ENCODE results near the gene FUBP1.

DNA sequence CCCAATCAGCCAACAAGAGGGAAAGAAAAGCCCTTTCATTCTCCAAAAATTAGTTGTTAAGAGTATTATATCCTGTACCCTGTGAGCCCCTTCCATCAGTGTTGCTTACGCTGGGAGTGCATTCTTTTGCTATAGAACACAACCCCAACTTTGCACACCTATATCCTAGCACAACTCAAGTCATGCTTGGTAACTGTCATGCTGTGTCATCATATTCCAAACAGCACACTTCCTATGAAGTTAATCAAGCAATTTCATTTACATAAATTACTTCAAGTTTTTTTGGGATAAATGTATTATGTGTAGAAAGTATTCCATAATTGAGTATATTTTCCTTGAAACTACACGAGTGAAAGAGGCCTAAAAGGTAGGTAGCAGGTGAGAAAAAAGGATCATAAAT, 20.0 kb downstream of the FUBP1 start:
- TF ChIP-seq, protein P1, sequence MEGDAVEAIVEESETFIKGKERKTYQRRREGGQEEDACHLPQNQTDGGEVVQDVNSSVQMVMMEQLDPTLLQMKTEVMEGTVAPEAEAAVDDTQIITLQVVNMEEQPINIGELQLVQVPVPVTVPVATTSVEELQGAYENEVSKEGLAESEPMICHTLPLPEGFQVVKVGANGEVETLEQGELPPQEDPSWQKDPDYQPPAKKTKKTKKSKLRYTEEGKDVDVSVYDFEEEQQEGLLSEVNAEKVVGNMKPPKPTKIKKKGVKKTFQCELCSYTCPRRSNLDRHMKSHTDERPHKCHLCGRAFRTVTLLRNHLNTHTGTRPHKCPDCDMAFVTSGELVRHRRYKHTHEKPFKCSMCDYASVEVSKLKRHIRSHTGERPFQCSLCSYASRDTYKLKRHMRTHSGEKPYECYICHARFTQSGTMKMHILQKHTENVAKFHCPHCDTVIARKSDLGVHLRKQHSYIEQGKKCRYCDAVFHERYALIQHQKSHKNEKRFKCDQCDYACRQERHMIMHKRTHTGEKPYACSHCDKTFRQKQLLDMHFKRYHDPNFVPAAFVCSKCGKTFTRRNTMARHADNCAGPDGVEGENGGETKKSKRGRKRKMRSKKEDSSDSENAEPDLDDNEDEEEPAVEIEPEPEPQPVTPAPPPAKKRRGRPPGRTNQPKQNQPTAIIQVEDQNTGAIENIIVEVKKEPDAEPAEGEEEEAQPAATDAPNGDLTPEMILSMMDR (IDR thresholded peaks at IDR 0.05; ENCODE audit: insufficient read depth, low read depth, low read length), result no peak
- no peak for TF ChIP-seq EZH2 (IDR thresholded peaks at IDR 0.05; ENCODE audit: insufficient read depth, low read length)
